Suppressor macrophage treated with lipopolysaccharide for 4 hours (primary cell): ENCODE measurements around the gene PTGS2.

Experiments used
- DNase-seq: peaks from one replicate; pipeline ENCODE4 v3.0.0-alpha.2; 2020

PTGS2 gene

DNA sequence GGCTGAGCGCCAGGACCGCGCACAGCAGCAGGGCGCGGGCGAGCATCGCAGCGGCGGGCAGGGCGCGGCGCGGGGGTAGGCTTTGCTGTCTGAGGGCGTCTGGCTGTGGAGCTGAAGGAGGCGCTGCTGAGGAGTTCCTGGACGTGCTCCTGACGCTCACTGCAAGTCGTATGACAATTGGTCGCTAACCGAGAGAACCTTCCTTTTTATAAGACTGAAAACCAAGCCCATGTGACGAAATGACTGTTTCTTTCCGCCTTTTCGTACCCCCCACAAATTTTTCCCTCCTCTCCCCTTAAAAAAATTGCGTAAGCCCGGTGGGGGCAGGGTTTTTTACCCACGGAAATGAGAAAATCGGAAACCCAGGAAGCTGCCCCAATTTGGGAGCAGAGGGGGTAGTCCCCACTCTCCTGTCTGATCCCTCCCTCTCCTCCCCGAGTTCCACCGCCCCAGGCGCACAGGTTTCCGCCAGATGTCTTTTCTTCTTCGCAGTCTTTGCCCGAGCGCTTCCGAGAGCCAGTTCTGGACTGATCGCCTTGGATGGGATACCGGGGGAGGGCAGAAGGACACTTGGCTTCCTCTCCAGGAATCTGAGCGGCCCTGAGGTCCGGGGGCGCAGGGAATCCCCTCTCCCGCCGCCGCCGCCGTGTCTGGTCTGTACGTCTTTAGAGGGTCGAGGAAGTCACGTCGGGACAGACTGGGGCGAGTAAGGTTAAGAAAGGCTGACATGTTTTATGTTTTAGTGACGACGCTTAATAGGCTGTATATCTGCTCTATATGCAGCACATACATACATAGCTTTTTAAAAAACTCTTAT, at the start of gene PTGS2:
Gene PTGS2 (minus strand): TSS at position 179 of the 817 bp plus-strand sequence. CDS start 133 bp downstream, at position 46.
- peak; percentile 95 for DNase-seq

DNA sequence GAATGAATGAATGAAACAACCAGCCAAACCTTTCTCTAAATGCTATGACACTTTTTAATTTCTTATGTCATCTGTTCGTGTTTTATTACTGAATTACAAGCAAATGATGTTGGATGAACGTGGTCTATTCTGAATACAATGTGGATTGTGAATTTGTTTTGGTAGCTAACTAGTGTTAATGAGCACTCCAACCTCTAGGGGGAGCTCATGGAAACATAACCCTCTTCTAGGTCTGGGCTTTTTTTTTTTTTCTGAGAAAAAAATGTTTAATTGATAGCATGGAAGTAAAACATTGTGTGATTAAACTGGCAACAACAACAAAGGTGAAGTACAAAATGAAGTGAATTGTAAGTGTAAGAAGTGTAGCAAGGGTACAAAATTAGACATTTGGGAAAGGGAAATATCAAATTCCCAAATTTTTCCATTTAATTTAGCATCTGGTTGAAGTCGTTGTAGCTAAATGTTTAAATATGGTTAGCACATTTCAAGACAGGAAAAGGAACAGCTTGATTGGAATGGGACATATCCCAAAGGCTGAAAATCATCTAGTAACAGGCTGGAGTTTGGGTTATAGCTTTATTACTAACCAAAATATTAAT, 42.6 kb upstream of the PTGS2 start:
- peak; percentile 81 for DNase-seq

DNA sequence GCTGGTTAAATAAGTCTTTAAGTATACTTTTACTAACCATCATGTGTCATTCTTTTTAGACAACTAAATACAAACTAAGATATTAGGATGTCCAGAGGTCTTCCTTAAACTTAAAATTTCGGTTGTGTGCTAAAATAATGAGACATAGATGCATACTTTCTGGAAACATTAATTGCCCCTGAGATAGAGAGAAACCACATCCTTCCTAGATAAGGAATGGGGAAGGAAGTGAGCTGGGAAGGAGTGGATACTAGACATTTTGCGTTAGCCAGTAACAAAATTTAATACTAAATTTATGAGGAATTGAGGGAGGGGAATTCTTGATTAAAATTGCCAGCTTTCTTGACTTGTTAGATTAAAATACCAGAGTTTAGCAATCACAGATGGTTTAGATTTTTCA, 37.1 kb upstream of the PTGS2 start:
- DNase-seq: no peak

DNA sequence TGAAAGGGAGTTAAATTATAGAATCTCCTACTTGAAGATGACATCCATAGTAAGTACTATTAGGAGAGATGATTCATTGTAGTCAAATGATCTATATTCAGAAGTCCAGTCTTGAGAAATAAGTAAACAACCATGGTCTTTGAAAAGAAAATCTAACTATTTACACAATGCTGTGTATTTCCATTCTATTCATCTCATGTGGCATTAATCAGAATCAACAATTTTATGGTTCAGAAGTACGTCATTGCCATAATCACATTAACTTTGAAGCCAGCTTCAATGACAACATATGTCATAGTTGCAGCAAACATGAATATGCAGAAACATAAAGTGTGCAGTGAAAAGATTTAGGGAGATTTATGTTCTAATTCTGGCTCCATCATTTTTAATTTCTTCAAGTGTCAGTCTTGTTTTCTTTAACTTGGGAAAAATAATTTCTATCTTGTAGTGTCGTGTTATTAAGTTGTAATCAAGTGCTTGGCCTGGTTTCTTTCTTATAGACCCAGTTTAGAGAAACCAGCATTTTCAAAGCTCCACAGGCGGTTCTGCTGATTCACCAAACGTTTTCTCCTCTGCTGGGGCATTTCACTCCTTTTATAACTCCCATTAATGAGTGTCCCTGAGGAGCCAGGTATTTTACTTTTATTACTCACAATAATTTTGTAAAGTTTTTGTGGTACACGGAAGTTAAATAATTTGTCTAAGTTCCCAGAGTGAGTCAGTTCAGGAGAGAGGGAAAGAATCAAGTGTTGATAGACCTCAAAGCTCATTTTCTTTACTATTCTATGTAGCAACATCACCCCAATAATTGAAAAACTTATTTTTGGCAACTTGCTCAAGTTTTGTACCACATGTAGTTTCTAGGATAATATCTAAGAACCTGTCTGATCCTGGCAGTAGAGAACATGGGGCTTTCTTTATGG, 35.9 kb upstream of the PTGS2 start:
- DNase-seq: peak; percentile 10

DNA sequence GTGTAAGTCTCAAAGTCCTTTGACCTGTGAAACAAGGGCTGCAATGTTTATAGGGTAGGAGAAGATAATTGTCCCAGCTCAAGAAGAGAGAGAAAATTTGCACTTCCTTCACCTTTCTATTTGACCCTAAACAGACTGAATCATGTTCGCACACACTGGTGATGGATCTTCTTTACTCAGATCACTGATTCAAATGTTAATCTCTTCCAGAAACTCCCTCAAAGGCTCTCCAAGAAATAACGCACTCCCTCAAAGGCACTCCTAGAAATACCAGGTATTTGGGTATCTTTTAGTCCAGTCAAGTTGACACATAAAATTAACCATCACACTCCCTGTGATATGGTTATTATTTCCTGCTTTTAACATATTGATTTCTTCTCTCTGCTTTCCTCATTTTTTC, 30.5 kb upstream of the PTGS2 start:
- DNase-seq: no peak

DNA sequence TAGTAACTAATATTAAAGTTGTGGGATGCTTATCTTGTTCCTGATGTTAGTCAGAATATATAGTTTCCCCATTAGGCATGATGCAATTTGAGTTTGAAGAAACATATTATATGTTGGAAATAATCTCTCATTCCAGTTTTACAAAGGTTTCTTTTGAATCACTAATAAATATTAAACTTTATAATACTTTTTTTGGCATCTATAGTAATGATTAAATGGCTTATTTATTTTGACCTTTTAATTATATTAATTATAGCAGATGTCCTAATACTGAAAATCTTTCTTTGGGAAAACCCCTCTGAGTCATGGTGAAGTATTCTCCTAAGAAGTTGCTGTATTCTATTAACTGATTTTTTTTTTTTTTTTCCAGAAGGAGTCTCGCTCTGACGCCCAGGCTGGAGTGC, 28.5 kb upstream of the PTGS2 start:
- peak; percentile 59 for DNase-seq

DNA sequence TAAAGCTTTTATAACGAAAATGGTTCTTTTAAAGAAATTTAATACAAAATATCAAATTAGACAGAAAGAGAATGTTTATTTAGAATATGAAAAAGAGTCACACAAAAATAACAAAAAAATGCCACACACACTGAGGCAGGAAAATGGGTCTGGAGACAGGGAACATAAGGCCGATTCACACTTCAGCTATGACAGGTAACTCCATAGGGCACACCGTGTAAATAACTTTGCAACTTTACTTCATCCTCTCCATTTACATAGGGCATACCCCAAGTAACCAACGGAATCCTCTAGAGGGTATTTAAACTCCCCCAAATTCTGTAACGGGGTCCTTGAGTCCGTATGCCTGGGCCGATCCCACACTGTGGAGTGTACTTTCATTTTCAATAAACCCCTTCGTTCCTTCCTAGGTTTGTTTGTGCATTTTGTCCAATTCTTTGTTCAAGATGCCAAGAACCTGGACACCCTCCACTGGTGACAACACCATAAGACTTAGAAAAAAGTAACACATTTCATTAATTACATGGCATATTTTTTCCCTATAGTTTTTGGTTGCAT, 23.1 kb upstream of the PTGS2 start:
- no peak for DNase-seq

DNA sequence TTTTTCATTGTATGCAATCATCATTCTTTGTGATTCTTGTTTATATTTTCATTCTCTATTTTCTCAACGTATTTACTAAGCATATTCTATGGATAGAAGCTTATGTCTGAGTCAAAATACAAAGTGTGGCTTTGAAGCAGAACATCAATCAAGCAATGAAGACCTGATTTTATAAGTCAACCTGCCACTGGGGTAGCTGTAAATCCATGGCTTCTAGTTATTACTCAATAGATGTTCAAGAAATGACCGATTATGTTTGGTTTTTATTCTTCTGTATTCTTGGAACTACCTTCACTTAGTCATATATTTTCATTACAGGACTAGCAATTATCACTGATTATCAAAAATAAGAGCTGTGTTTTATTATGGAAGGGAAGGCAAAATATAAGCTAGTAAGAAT, 20.5 kb upstream of the PTGS2 start:
- DNase-seq: no peak

DNA sequence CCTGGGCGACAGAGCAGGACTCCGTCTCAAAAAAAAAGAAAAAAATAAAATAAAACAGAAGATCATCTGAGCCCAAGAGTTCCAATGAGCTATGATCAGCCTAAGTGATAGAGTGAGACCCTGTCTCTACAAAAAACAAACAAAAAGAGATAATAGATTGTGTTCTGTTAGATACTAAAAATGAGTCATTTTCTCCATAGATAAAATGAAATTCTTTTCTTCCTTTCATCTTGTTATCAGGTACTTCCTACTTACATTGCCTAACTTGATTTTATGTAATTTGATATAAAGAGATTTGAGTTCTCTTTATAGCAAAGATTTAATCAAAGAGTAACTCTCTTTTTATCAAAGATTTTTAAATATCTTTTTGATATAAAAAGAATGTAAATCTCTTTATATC, 19.3 kb upstream of the PTGS2 start:
- no peak for DNase-seq

DNA sequence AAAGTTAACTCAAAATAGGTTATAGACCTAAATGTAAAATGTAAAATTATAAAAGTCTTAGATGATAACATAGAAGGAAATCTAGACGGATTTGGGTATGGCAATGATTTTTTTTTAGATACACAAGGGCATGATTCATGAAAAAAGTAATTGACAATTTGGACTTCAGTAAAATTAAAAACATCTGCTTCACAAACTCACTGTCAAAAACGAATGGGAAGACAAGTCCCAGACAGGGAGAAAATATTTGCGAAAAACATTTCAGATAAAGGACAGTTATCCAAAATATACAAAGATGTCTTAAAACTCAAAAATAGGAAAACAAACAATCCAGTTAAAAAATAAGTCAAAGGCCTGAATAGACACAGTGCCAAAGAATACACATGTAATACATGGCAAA, 9.7 kb upstream of the PTGS2 start:
- no peak for DNase-seq

DNA sequence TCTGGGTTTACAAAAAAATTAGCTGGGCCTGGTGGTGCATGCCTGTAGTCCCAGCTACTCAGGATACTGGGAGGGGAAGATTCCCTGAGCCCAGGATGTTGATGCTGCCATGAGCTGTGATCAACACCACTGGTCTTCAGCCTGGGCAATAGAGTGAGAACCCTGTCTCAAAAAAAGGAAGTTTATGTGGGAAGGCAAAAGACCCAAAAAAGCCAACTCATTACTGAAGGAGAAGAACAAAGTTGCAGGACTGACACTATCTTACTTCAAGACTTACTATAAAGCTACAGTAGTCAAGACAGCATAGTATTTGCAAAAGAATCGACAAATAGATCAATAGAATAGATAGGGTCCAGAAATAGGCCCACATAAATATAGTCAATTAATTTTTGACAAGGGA, 9.2 kb upstream of the PTGS2 start:
- no peak for DNase-seq

DNA sequence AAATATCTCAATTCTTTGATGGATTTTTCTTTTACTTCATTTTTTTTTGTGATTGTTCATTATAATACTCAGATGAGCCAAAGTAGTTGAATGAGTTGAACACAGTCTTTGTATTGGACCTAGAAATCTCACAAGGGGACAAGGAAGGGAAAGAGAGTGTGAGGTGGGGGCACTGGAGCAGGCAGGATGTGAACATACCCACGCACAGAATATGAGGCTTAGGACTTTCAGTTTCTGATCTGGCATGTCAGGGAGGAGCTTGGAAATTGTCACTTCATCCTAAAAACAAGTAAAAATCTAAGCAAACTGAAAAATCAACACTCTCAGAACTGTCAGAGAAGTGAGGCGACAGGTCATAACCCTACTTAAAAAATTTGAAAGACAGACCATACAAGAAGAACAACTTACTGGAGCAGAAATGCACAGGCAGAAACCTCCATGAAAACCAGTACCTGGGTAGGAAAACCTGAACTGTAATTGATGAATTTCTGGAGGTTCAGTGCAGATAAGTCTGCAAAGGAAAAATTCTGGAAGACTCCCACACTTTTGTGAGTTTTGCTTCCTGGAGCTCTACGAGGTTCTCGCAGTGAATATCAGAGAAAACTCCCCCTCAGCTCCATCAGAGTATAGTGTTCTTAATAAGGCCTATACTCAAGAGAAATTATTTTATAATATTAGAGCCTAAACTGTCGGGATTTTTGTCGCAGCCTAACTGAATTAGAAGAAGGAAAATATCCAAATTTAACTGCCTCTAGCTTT, 3.6 kb upstream of the PTGS2 start:
- peak; percentile 59 for DNase-seq

DNA sequence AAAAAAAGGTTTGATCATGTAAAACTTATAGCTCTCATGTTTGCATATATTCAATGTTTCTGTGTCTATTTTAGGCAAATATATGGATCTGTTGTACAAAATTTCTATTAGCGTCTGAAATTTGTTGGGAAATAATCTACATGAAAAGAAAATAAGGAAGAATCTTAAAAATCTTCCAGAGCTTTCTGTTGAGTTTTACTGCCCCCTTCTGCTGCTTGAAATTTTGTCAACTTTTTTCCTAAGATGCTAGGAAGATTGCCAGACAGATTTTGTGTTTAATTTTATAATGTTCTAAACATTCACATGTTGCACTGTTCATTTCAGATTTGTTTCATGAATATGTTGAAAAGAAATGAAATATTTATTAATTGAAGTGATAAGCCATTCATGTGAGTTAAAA, 2.5 kb upstream of the PTGS2 start:
- DNase-seq: peak; percentile 58

DNA sequence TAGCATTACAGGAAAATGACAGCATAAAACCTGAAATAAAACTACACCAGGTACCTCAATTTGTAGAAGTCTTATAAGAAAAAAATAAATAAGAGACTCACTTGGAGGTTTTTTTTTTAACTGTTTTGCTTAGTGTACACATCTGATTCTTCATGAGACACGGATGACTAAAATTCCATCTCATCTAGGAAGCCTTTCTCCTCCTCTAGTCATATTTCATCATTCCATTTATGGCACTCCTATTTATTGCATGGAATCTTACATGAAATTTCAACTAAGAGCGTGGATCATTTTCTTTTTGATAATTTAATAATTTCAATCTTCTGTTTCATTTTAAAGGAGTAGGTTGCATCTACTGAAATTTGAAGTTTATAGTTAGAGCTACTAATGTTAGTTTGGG, 1.6 kb upstream of the PTGS2 start:
- peak; percentile 49 for DNase-seq

DNA sequence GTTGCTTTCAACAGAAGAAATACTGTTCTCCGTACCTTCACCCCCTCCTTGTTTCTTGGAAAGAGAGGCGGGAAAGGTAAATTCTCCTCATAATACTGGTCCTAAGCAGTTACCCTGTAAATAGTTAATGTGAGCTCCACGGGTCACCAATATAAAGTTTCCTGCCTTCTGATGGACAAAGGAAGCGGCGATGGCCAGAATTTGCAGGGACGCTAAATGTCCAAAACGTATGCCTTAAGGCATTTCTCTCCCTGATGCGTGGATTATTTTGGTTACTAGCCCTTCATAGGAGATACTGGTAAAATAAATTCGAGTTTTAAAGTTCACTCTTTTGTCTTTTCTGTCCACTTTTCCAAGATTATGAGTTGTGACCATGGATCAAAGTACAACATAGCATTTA, 898 bp upstream of the PTGS2 start:
- no peak for DNase-seq

DNA sequence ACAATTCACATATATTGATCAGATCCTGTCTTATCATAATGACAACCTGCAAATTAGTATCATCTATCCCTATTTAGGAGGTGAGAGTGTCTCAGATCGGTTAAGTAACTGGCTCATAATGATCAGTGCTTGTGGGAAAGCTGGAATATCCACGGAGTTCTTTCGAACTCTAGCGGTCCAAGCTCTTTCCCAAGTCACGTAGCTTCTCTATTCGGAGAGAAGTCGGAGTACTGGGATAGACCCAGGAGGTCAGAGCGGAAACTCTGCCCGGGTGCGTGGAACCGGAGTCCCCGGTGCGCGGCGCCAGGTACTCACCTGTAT, 339 bp downstream of the PTGS2 start:
- DNase-seq: no peak

DNA sequence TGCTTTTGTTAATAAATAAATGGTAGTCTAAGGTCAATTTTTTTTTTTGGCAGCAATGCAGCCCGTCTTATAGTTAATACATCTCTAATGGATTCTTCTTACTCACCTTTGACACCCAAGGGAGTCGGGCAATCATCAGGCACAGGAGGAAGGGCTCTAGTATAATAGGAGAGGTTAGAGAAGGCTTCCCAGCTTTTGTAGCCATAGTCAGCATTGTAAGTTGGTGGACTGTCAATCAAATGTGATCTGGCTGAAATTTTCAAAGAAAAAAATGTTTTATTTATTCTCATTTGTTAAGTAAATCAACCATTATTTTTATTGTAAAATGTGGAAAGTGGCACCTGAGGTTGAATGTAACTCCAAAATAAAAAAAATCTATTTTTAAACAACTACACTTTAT, 2.1 kb downstream of the PTGS2 start:
- DNase-seq: no peak

DNA sequence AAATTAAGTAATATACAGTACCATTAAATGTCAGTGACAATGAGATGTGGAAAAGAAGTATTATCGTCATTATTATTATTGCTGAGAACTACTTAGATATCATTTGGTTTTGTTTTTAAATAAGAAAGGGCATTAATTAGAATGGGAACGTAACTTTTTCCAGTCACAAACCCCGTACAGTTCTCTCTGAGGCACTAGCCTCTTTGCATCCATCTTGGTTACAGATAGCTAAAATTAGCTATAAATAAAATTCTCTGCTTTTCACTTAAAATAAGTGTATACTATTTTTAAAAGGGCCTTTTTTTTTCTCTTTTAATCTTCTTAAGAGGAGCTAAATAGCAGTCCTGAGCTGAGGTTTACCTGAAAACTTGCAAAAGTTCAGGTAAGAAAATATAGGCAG, 7.6 kb downstream of the PTGS2 start:
- DNase-seq: no peak

DNA sequence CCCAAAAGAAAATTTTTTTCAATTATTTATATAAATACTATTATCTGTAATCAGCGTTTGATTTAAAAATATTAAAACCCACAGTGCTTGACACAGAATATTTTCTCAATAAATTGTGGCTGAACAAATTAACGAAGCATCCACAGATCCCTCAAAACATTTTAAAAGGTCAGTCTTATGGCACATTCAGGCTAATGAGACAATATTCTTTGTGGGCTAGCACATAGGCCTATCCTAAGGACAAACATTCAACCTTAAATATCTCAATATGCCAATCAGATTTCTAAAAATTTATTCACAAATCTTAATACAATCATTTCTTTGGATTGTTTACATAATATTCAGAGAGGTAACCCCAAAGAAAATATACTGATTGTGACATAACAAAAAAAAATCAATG, 8.1 kb downstream of the PTGS2 start:
- DNase-seq: no peak

DNA sequence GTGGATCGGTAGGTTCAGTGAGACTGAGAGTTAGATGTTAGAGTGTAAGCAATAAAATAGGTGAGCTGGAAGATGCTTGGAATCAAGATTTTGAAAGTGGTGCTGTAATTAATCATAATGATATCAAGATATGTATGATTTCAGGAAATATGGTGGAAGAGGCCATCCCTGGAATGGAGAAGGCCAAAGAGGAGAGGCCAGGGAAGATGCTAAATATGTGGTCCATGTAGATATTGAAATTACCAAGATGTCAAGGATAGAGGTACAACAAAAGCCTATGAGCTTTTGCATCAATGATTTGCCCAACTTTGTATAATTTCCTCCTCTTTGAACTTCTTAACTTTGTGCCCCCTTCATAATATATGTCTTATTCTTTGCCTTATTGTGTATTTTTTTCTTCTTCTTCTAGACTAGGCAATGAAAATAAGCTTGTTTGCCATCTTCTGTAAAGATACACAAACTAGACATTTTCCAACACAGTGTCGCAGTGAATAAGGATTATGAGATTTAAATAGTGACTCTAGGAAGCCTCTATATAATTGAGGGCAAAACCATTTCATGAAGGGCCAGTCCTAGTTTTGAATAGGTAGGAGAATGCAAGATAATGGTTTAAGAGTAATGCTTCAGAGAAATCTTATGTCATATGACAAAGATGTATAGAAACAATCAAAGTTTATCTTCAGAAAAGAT, 8.9 kb downstream of the PTGS2 start:
- DNase-seq: peak; percentile 35

DNA sequence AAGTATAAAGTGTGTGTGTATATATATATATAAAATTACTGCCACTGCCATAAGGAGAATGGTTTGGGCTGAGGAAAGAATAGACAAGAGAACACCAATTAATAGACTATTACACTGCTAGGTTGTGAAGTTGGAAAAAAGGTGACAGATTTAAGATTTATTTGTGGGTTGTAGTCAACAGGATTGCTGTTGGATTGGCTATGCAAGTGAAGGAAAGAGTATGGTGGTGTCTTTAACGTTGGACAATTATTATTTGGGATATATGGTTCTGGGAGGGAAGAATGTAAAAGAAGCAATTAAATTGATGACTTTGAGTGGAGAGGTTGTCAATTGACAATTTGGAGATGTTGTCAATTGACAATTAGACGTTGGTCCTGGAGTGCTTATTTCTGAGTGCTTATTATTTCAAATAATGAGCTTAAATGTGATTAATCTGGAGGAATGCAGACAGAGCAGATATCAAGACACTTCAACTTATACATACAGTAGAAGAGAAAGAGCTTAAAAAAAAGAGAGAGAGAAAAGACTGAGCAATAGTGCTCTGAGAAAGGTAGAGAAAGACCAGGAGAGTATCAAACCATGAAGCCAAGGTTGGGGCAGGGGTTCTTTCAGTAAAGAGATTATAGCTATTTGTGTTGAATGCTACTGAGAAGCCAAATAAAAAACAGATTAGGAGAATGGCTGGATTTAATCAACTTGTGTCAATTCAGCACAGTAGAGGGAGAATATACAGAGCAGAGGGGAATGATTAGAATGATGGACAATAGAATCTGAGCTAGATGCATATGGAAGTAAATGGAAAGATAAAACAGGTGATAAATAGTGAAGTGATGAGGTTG, 9.7 kb downstream of the PTGS2 start:
- peak; percentile 38 for DNase-seq
